Measurements from ENCODE around the gene OPN1LW.
"Not testable (repeated sequence)": the region's sequence is repeated elsewhere in the genome, so short reads cannot be mapped to it uniquely, and the experiment has no call there.

OPN1LW gene

GRCh38 chrX:154144010-154144409 is at the start of gene OPN1LW:
Gene OPN1LW (plus strand): TSS chrX:154144243. CDS start chrX:154144284, 41 bp downstream.
- H3K4me3 Mint-ChIP-seq; ATAC-seq (replicated peaks; ENCODE audit: extremely low read depth, poor library complexity, severe bottlenecking); H3K27me3 Mint-ChIP-seq; H3K27ac Mint-ChIP-seq (ENCODE audit: low read depth); H3K4me1 Mint-ChIP-seq; H3K36me3 Mint-ChIP-seq (ENCODE audit: insufficient read depth); DNase-seq (ENCODE audit: low spot score in 2 of 2); H3K9me3 Mint-ChIP-seq: not testable (repeated sequence)

GRCh38 chrX:154094833-154095232 is 49.2 kb upstream of the OPN1LW start:
- no peaks in the 10 kb centered on the region for H3K27me3 Mint-ChIP-seq
- no peaks in the 10 kb centered on the region for H3K9me3 Mint-ChIP-seq
- H3K4me3 Mint-ChIP-seq = peak overlapping the region; percentile 95
- DNase-seq (ENCODE audit: low spot score in 2 of 2) (no peak), ATAC-seq (replicated peaks; ENCODE audit: extremely low read depth, poor library complexity, severe bottlenecking) (no peak)
- peaks cover 23% of the 10 kb centered on the region for H3K36me3 Mint-ChIP-seq (ENCODE audit: insufficient read depth)
- H3K27ac Mint-ChIP-seq (ENCODE audit: low read depth) = peak overlapping the region; percentile 97
- H3K4me1 Mint-ChIP-seq = peaks cover 44% of the 10 kb centered on the region

- Mint-ChIP-seq H3K9me3 (no peaks in the 10 kb centered on the region), H3K4me3 (peak overlapping the region; percentile 95), H3K27ac (ENCODE audit: low read depth) (peak overlapping the region; percentile 97), H3K36me3 (ENCODE audit: insufficient read depth) (peaks cover 16% of the 10 kb centered on the region), H3K4me1 (peaks cover 44% of the 10 kb centered on the region), H3K27me3 (no peaks in the 10 kb centered on the region)
- ATAC-seq (replicated peaks; ENCODE audit: extremely low read depth, poor library complexity, severe bottlenecking) (no peak), DNase-seq (ENCODE audit: low spot score in 2 of 2) (no peak)
Measured at GRCh38 chrX:154096140-154097002, 47.7 kb upstream of the OPN1LW start.

GRCh38 chrX:154097003-154097588 is 46.9 kb upstream of the OPN1LW start:
- DNase-seq (ENCODE audit: low spot score in 2 of 2) (peak; percentile 26 to 47), ATAC-seq (replicated peaks; ENCODE audit: extremely low read depth, poor library complexity, severe bottlenecking) (peak; percentile 35)
- H3K27me3 Mint-ChIP-seq = no peaks in the 10 kb centered on the region
- no peak overlapping the region for H3K27ac Mint-ChIP-seq (ENCODE audit: low read depth)
- H3K4me1 Mint-ChIP-seq = peaks cover 44% of the 10 kb centered on the region
- peak overlapping the region; percentile 95 for H3K4me3 Mint-ChIP-seq
- H3K9me3 Mint-ChIP-seq = no peaks in the 10 kb centered on the region
- H3K36me3 Mint-ChIP-seq (ENCODE audit: insufficient read depth) = peaks cover 13% of the 10 kb centered on the region

GRCh38 chrX:154097589-154098541 is 46.2 kb upstream of the OPN1LW start, which contains the start of gene MECP2:
Gene MECP2 (minus strand): TSS chrX:154097717.
- Mint-ChIP-seq H3K36me3 (ENCODE audit: insufficient read depth) (peaks cover 13% of the 10 kb centered on the region), H3K9me3 (no peaks in the 10 kb centered on the region), H3K27ac (ENCODE audit: low read depth) (peak within 1 kb of the TSS; percentile 97), H3K4me3 (peak within 1 kb of the TSS; percentile 95), H3K4me1 (peaks cover 39% of the 10 kb centered on the region), H3K27me3 (no peaks in the 10 kb centered on the region)
- ATAC-seq (replicated peaks; ENCODE audit: extremely low read depth, poor library complexity, severe bottlenecking) (peak; percentile 81), DNase-seq (ENCODE audit: low spot score in 2 of 2) (peak; percentile 66 to 83)

- Mint-ChIP-seq H3K4me3 (peak overlapping the region; percentile 95), H3K4me1 (peaks cover 35% of the 10 kb centered on the region), H3K36me3 (ENCODE audit: insufficient read depth) (peaks cover 13% of the 10 kb centered on the region), H3K9me3 (no peaks in the 10 kb centered on the region), H3K27me3 (no peaks in the 10 kb centered on the region), H3K27ac (ENCODE audit: low read depth) (peak overlapping the region; percentile 79)
- no peak for DNase-seq (ENCODE audit: low spot score in 2 of 2)
- no peak for ATAC-seq (replicated peaks; ENCODE audit: extremely low read depth, poor library complexity, severe bottlenecking)
Measured at GRCh38 chrX:154098551-154098950, 45.5 kb upstream of the OPN1LW start.

GRCh38 chrX:154113729-154114128 is 30.3 kb upstream of the OPN1LW start:
- Mint-ChIP-seq H3K9me3 (no peaks in the 10 kb centered on the region), H3K4me3 (no peak overlapping the region), H3K27ac (ENCODE audit: low read depth) (no peak overlapping the region), H3K36me3 (ENCODE audit: insufficient read depth) (no peaks in the 10 kb centered on the region), H3K27me3 (no peaks in the 10 kb centered on the region), H3K4me1 (no peaks in the 10 kb centered on the region)
- DNase-seq (ENCODE audit: low spot score in 2 of 2) (no peak), ATAC-seq (replicated peaks; ENCODE audit: extremely low read depth, poor library complexity, severe bottlenecking) (no peak)

- Mint-ChIP-seq H3K4me1 (no peaks in the 10 kb centered on the region), H3K27me3 (no peaks in the 10 kb centered on the region), H3K4me3 (no peak overlapping the region), H3K9me3 (no peaks in the 10 kb centered on the region), H3K27ac (ENCODE audit: low read depth) (no peak overlapping the region), H3K36me3 (ENCODE audit: insufficient read depth) (no peaks in the 10 kb centered on the region)
- ATAC-seq (replicated peaks; ENCODE audit: extremely low read depth, poor library complexity, severe bottlenecking) (no peak), DNase-seq (ENCODE audit: low spot score in 2 of 2) (no peak)
Measured at GRCh38 chrX:154114652-154115051, 29.4 kb upstream of the OPN1LW start.

- no peak overlapping the region for H3K27ac Mint-ChIP-seq (ENCODE audit: low read depth)
- H3K9me3 Mint-ChIP-seq = no peaks in the 10 kb centered on the region
- no peak overlapping the region for H3K4me3 Mint-ChIP-seq
- H3K4me1 Mint-ChIP-seq = no peaks in the 10 kb centered on the region
- ATAC-seq (replicated peaks; ENCODE audit: extremely low read depth, poor library complexity, severe bottlenecking) (no peak), DNase-seq (ENCODE audit: low spot score in 2 of 2) (no peak)
- H3K27me3 Mint-ChIP-seq = no peaks in the 10 kb centered on the region
- no peaks in the 10 kb centered on the region for H3K36me3 Mint-ChIP-seq (ENCODE audit: insufficient read depth)
Measured at GRCh38 chrX:154115071-154115470, 29.0 kb upstream of the OPN1LW start.

GRCh38 chrX:154115750-154116149 is 28.3 kb upstream of the OPN1LW start:
- Mint-ChIP-seq H3K27ac (ENCODE audit: low read depth) (no peak overlapping the region), H3K36me3 (ENCODE audit: insufficient read depth) (no peaks in the 10 kb centered on the region), H3K9me3 (no peaks in the 10 kb centered on the region), H3K4me1 (no peaks in the 10 kb centered on the region), H3K4me3 (no peak overlapping the region), H3K27me3 (no peaks in the 10 kb centered on the region)
- ATAC-seq (replicated peaks; ENCODE audit: extremely low read depth, poor library complexity, severe bottlenecking) (no peak), DNase-seq (ENCODE audit: low spot score in 2 of 2) (no peak)

GRCh38 chrX:154116426-154117211 is 27.4 kb upstream of the OPN1LW start:
- no peaks in the 10 kb centered on the region for H3K27me3 Mint-ChIP-seq

GRCh38 chrX:154117566-154117965 is 26.5 kb upstream of the OPN1LW start:
- no peak overlapping the region for H3K27ac Mint-ChIP-seq (ENCODE audit: low read depth)
- DNase-seq (ENCODE audit: low spot score in 2 of 2) (no peak), ATAC-seq (replicated peaks; ENCODE audit: extremely low read depth, poor library complexity, severe bottlenecking) (no peak)
- no peaks in the 10 kb centered on the region for H3K9me3 Mint-ChIP-seq
- H3K27me3 Mint-ChIP-seq = no peaks in the 10 kb centered on the region
- H3K36me3 Mint-ChIP-seq (ENCODE audit: insufficient read depth) = no peaks in the 10 kb centered on the region
- no peak overlapping the region for H3K4me3 Mint-ChIP-seq
- no peaks in the 10 kb centered on the region for H3K4me1 Mint-ChIP-seq

More at GRCh38 chrX:154116426-154117211, 27.4 kb upstream of the OPN1LW start:
- Mint-ChIP-seq H3K9me3 (no peaks in the 10 kb centered on the region), H3K4me1 (no peaks in the 10 kb centered on the region), H3K4me3 (no peak overlapping the region), H3K36me3 (ENCODE audit: insufficient read depth) (no peaks in the 10 kb centered on the region), H3K27ac (ENCODE audit: low read depth) (no peak overlapping the region)
- DNase-seq (ENCODE audit: low spot score in 2 of 2) (no peak), ATAC-seq (replicated peaks; ENCODE audit: extremely low read depth, poor library complexity, severe bottlenecking) (no peak)
